ENCODE results near the gene HOXD9. TPM values are rescaled to one million over a fixed set of nuclear protein-coding genes. Genes with fewer than 3 reads are reported as not detected.
A peak's percentile ranks its signal among the peaks of the same experiment; 100 is the strongest.

HOXD9 gene
- total RNA-seq, 1 experiment from 2014 or later, result not detected

DNA sequence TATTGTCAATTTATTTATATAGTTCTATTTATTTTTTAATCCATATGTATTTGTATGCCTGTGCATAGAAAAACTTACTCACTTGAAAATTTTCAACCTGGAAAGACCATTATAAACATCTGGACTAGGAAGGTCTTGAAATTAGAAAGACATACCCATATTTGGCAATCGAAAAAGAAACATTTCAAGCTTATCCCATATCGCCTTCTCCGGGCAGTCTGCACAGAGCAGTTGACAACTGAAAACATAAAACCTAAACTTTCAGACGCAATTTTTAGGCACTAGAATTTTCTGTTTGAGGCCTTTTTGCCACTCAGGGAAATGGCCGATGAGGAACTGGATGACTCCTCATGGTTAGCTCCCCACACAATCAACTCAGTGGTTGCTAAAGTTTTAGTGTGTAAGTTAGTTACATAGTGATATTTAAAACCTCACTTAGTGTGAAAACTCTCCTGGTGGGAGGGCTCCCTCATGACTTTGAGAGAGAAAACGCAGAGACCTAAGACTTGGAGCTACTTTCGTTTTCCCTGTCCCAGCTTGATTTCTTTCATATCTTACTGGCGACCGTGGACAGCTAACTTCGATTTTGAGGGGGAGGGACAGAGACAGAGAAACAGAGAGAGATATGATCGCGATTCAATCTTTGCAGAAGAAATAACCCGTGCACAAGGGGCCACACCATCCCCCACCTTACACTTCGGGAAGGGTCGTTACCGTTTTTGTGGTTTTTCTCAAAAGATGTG, 26.1 kb upstream of the HOXD9 start:
- H3K27ac ChIP-seq (ENCODE audit: insufficient read length, low read depth, low read length), result no peak overlapping the region
- H3K4ac ChIP-seq (ENCODE audit: low read depth, low read length), result no peak overlapping the region

More for the DNA sequence above, 26.1 kb upstream of the HOXD9 start:
- Histone ChIP-seq H3K79me2 (ENCODE audit: insufficient read depth, low read length) (no peaks in the 10 kb centered on the region), H3T11ph (ENCODE audit: low read length) (no peak overlapping the region), H4K8ac (replicated peaks; ENCODE audit: insufficient read length, low read depth, low read length) (no peak overlapping the region), H3K27me3 (ENCODE audit: insufficient read depth, low read length) (peaks cover 83% of the 10 kb centered on the region), H3K9me3 (ENCODE audit: control insufficient read depth, low read depth, low read length) (no peaks in the 10 kb centered on the region), H3K23me2 (ENCODE audit: insufficient read length, low read depth, low read length, poor library complexity, severe bottlenecking) (peaks cover 5% of the 10 kb centered on the region), H2BK5ac (ENCODE audit: insufficient read length, low read length) (no peak overlapping the region), H2BK120ac (ENCODE audit: low read depth, low read length, poor library complexity, severe bottlenecking) (no peak overlapping the region), H3K4me1 (ENCODE audit: insufficient read depth, low read length) (peaks cover 6% of the 10 kb centered on the region), H3K4me2 (ENCODE audit: insufficient read depth, insufficient read length, low read length) (peak overlapping the region; percentile 63), H3K14ac (ENCODE audit: insufficient read depth, low read length) (no peak overlapping the region), H3K79me1 (ENCODE audit: insufficient read depth, low read depth, low read length, poor library complexity, severe bottlenecking) (no peaks in the 10 kb centered on the region), H4K5ac (ENCODE audit: insufficient read length, low read depth, low read length) (no peak overlapping the region), H2AK5ac (ENCODE audit: insufficient read length, low read length) (no peak overlapping the region), H2AFZ (ENCODE audit: low read length) (no peak overlapping the region), H3K18ac (ENCODE audit: insufficient read length, low read depth, low read length) (no peak overlapping the region), H2BK12ac (ENCODE audit: insufficient read length, low read depth, low read length) (no peak overlapping the region), H3K23ac (ENCODE audit: insufficient read length, low read depth, low read length) (no peak overlapping the region), H3K56ac (ENCODE audit: insufficient read length, low read depth, low read length) (no peak overlapping the region), H2BK15ac (ENCODE audit: low read depth, low read length) (no peak overlapping the region), H4K20me1 (ENCODE audit: control insufficient read depth, insufficient read depth, insufficient read length) (no peaks in the 10 kb centered on the region), H3K9ac (ENCODE audit: extremely low read depth, insufficient read length, low read length) (no peak overlapping the region), H2BK20ac (ENCODE audit: low read depth, low read length, poor library complexity, severe bottlenecking) (no peak overlapping the region), H4K91ac (ENCODE audit: insufficient read length, low read depth, low read length) (no peak overlapping the region)
- DNase-seq, result no peak
- peak overlapping the region; percentile 36 to 76 for H3K4me3 Mint-ChIP-seq
- H3K4me1 Mint-ChIP-seq, result peaks cover 30 to 44% of the 10 kb centered on the region in 2 experiments
- no peak overlapping the region; a peak in 1 of 7 replicates for H3K27ac Mint-ChIP-seq
- TF ChIP-seq, protein P1, sequence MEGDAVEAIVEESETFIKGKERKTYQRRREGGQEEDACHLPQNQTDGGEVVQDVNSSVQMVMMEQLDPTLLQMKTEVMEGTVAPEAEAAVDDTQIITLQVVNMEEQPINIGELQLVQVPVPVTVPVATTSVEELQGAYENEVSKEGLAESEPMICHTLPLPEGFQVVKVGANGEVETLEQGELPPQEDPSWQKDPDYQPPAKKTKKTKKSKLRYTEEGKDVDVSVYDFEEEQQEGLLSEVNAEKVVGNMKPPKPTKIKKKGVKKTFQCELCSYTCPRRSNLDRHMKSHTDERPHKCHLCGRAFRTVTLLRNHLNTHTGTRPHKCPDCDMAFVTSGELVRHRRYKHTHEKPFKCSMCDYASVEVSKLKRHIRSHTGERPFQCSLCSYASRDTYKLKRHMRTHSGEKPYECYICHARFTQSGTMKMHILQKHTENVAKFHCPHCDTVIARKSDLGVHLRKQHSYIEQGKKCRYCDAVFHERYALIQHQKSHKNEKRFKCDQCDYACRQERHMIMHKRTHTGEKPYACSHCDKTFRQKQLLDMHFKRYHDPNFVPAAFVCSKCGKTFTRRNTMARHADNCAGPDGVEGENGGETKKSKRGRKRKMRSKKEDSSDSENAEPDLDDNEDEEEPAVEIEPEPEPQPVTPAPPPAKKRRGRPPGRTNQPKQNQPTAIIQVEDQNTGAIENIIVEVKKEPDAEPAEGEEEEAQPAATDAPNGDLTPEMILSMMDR (conservative IDR thresholded peaks at IDR 0.05), result no peak
- peaks cover 97% of the 10 kb centered on the region for H3K27me3 Mint-ChIP-seq (ENCODE audit: low read depth)
- H3K36me3 Mint-ChIP-seq (ENCODE audit: insufficient read depth in 1 of 3, low read depth in 3 of 3), result peaks cover 0 to 3% (median 0%) of the 10 kb centered on the region in 3 experiments; a peak in 2 of 7 replicates
- peaks cover 0 to 24% of the 10 kb centered on the region in 2 experiments; a peak in 4 of 5 replicates for H3K9me3 Mint-ChIP-seq
- WGBS (ENCODE audit: extremely low coverage, insufficient read length, low lambda C conversion rate), result no CpG with 5 or more reads among the region's 16 CpGs

Data from H9 (cell line).